Measurements from ENCODE around the gene ADGRA1. TPM values are rescaled to one million over a fixed set of nuclear protein-coding genes. Genes with fewer than 3 reads are reported as not detected.

Gene ADGRA1
- total and polyA plus RNA-seq, 2 of the 13 experiments (the other 11 are each of a cell fraction or from before 2014, with no cell fraction given), result not detected

DNA sequence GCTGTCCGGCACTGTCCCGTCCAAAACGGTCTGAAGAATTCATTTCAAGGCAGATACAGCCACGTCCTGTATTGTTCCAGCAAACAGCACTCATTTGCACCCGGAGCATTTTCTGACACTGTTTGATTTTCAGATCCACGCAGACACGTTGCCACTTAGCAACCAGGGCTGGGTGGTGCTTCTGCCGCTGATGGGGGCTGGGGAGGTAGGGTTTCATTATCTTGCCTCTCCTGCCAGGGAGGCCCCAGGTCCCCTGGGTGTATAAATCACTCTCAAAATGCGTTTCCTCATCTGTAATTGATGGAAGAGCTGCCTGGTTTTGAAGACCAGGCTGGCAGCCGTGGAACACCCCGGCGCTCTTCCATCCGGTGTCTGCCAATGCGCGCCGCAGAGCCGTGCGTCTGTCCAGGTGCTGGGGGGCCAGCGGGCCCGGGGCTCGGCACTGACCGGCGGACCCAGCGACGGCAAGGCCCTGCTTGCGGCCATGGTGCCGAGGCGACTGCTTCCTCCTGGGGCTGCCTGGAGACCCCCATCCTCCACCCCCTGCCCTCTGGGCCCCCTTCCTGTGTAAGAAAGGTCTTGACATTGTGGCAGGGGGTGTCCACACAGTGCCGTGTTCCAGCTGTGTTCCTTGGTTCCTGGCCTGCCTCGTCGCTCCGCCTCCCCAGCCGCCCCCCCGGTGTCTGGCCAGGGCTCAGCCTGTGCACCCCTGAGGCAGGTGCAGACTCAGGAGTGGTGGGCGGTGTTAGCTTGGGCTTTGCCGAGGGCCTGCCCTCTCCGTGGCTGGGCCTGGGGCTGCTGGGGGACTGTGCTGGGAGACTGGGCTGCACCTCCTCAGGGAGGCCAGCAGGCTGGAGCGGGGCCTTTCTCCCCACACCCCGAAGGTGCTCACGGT is 16.6 kb downstream of the ADGRA1 start:
- no peak overlapping the region for H3K4me2 ChIP-seq (ENCODE audit: low read depth, low read length)
- H3K4me3 ChIP-seq (replicated peaks in 1 of 3; ENCODE audit: insufficient read depth in 1 of 3, low read depth in 2 of 3, low read length in 3 of 3), result no peak overlapping the region
- H4K20me1 ChIP-seq (ENCODE audit: insufficient read depth, low read length), result no peaks in the 10 kb centered on the region
- ChIA-PET POLR2A (no interaction called here), CTCF (ENCODE audit: low intra/inter-chr PET ratio, low total read pairs) (no interaction called here)
- H3K9me3 ChIP-seq (ENCODE audit: low read length), result peaks cover 12% of the 10 kb centered on the region
- WGBS (ENCODE audit: low lambda C conversion rate), result 5% methylated on average over 4 of the region's 40 CpGs
- DNase-seq (ENCODE audit: low spot score), result no peak
- H3K27ac ChIP-seq (ENCODE audit: extremely low read length, insufficient read depth, low read length), result no peak overlapping the region
- intact Hi-C loops (cut with micrococcal nuclease; ENCODE audit: unreplicated experiment) (no loop called here), in situ Hi-C loops (cut with HindIII; ENCODE audit: extremely low pct_ligation_motif_present, low pct_unique_long_range_greater_than_20kb) (no loop called here)
- no peak overlapping the region for H3K9ac ChIP-seq (ENCODE audit: insufficient read depth, low read depth, low read length)
- no peaks in the 10 kb centered on the region for H3K79me2 ChIP-seq (ENCODE audit: insufficient read depth, low read length)
- H2AFZ ChIP-seq (ENCODE audit: low read length), result no peak overlapping the region
- H3K27me3 ChIP-seq (ENCODE audit: control insufficient read depth in 1 of 2, insufficient read depth in 2 of 2, low read length in 2 of 2), result peaks cover 12 to 58% of the 10 kb centered on the region in 2 experiments; a peak in 4 of 5 replicates
- no peak for ATAC-seq
- no TSS peak for BruUV-seq (replicated peaks)
- no peak for FAIRE-seq
- H3K36me3 ChIP-seq (replicated peaks in 1 of 2; ENCODE audit: control insufficient read depth in 1 of 2, insufficient read depth in 2 of 2, low read length in 2 of 2), result no peaks in the 10 kb centered on the region
- no peak for TF ChIP-seq ZNF331 (CRISPR knock-in tag; IDR thresholded peaks at IDR 0.05)
- no peak for TF ChIP-seq ASH2L (IDR thresholded peaks at IDR 0.05; ENCODE audit: insufficient read length, low read depth, low read length)
- no peak for TF ChIP-seq EHMT2 (IDR thresholded peaks at IDR 0.05; ENCODE audit: borderline replicate concordance, low read depth, low read length)
- no peak for TF ChIP-seq RORA (CRISPR knock-in tag; IDR thresholded peaks at IDR 0.05)
- TF ChIP-seq HOXA3 (CRISPR knock-in tag; IDR thresholded peaks at IDR 0.05), result no peak
- TF ChIP-seq, protein P1, sequence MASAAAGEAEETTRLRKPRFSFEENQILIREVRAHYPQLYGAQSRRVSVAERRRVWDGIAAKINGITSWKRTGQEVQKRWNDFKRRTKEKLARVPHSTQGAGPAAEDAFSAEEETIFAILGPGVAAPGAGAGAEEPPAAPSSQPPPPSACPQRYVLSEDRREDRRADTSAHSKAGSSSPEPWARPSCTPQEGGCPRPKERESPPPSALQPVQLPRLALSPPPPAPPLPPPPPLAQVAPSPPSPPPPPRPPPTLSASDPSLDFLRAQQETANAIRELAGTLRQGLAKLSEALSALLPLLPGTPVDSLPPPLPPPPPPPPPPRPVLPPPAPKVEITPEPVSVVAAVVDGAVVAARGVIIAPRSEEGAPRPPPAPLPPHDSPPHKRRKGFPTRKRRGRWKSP (CRISPR knock-in tag; IDR thresholded peaks at IDR 0.05), result no peak
- no peak for TF ChIP-seq SIN3A (IDR thresholded peaks at IDR 0.05; ENCODE audit: borderline replicate concordance, low read depth, low read length)
- TF ChIP-seq, protein P2, sequence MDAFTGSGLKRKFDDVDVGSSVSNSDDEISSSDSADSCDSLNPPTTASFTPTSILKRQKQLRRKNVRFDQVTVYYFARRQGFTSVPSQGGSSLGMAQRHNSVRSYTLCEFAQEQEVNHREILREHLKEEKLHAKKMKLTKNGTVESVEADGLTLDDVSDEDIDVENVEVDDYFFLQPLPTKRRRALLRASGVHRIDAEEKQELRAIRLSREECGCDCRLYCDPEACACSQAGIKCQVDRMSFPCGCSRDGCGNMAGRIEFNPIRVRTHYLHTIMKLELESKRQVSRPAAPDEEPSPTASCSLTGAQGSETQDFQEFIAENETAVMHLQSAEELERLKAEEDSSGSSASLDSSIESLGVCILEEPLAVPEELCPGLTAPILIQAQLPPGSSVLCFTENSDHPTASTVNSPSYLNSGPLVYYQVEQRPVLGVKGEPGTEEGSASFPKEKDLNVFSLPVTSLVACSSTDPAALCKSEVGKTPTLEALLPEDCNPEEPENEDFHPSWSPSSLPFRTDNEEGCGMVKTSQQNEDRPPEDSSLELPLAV (CRISPR knock-in tag; conservative IDR thresholded peaks at IDR 0.05; ENCODE audit: low read depth), result no peak
- TF ChIP-seq, protein P3, sequence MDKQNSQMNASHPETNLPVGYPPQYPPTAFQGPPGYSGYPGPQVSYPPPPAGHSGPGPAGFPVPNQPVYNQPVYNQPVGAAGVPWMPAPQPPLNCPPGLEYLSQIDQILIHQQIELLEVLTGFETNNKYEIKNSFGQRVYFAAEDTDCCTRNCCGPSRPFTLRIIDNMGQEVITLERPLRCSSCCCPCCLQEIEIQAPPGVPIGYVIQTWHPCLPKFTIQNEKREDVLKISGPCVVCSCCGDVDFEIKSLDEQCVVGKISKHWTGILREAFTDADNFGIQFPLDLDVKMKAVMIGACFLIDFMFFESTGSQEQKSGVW (CRISPR knock-in tag; IDR thresholded peaks at IDR 0.05; ENCODE audit: borderline replicate concordance), result no peak
- TF ChIP-seq KDM4B (CRISPR knock-in tag; IDR thresholded peaks at IDR 0.05), result no peak
- TF ChIP-seq ZNF282 (IDR thresholded peaks at IDR 0.05; ENCODE audit: partially characterized antibody), result no peak
- TF ChIP-seq ZNF256 (CRISPR knock-in tag; conservative IDR thresholded peaks at IDR 0.05), result no peak
- H3K4me1 ChIP-seq (ENCODE audit: insufficient read depth, low read length), result no peaks in the 10 kb centered on the region

Measured in HepG2 (cell line).